ENCODE measurements around the gene BLOC1S3.

The BLOC1S3 gene

GRCh38 chr19:45164577-45165335, 13.8 kb upstream of the BLOC1S3 start:
- TF ChIP-seq ZFX (IDR thresholded peaks at IDR 0.05; ENCODE audit: borderline replicate concordance) (no peak), CTCF (IDR thresholded peaks at IDR 0.05) (no peak)
- no peak overlapping the region for H3K27ac ChIP-seq

- no peak overlapping the region for H3K27ac ChIP-seq
- TF ChIP-seq ZFX (IDR thresholded peaks at IDR 0.05; ENCODE audit: borderline replicate concordance) (no peak), CTCF (IDR thresholded peaks at IDR 0.05) (no peak)
Observed at GRCh38 chr19:45166723-45167252, 11.8 kb upstream of the BLOC1S3 start.

GRCh38 chr19:45168767-45169351, 9.7 kb upstream of the BLOC1S3 start:
- H3K27ac ChIP-seq = no peak overlapping the region
- TF ChIP-seq CTCF (IDR thresholded peaks at IDR 0.05) = no peak
- no peak for TF ChIP-seq ZFX (IDR thresholded peaks at IDR 0.05; ENCODE audit: borderline replicate concordance)

- no peak overlapping the region for H3K27ac ChIP-seq
- TF ChIP-seq CTCF (IDR thresholded peaks at IDR 0.05) = no peak
- TF ChIP-seq ZFX (IDR thresholded peaks at IDR 0.05; ENCODE audit: borderline replicate concordance) = no peak
Observed at GRCh38 chr19:45169602-45170001, 9.0 kb upstream of the BLOC1S3 start.

GRCh38 chr19:45170146-45171106, 8.2 kb upstream of the BLOC1S3 start:
- H3K27ac ChIP-seq = no peak overlapping the region
- no peak for TF ChIP-seq ZFX (IDR thresholded peaks at IDR 0.05; ENCODE audit: borderline replicate concordance)
- TF ChIP-seq CTCF (IDR thresholded peaks at IDR 0.05) = no peak

GRCh38 chr19:45171211-45171623, 7.4 kb upstream of the BLOC1S3 start:
- TF ChIP-seq CTCF (IDR thresholded peaks at IDR 0.05) (no peak), ZFX (IDR thresholded peaks at IDR 0.05; ENCODE audit: borderline replicate concordance) (no peak)
- H3K27ac ChIP-seq = no peak overlapping the region
